NCI-H1105 (cell line): ENCODE results near the gene SLC1A7.

Experiments
- DNase-seq: peaks from one replicate; lab custom pipeline; 2025; lab: John Stamatoyannopoulos, UW

The SLC1A7 gene

DNA sequence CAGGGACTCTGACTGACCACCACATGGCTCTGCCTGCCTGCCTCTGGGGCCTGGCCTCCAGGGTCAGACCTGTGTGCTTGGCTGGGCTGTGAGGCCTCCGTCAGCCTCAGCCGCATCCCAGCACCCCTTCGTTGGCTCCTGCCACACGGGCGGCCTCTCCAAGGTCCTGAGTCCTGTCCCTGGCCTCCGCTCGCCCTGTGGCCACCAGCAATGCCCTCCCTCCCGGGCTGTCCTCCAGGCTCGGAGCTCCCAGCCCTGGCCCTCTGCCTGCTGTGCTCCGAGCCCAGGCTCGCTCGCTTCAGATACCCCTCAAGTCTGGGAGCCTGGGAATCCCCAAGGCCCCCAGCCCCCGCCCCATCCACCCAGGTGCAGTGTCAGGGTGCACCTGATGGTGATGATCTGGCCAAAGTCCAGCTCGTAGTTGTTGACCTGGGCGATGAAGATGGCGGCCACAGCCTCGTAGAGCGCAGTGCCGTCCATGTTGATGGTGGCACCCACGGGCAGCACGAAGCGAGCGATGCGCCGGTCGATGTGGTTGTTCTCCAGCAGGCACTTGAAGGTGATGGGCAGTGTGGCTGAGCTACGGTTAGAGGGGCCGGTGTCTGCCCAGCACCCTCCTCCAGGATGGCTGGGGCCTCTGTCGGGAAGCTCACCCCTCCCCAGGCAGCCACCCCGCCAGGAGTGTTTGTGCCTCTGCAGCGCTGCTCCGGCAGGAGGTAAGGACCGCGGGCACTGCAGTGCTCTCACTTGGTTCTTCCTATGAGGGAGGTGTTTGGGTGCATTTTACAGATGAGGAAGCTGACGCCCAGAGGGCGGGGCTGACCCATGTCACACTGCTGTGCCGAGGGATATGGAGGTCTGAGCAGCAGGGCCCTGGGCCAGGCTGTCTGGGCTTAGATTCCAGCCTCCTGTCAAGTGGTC lies 52.0 kb downstream of the SLC1A7 start:
- DNase-seq, result no peak

DNA sequence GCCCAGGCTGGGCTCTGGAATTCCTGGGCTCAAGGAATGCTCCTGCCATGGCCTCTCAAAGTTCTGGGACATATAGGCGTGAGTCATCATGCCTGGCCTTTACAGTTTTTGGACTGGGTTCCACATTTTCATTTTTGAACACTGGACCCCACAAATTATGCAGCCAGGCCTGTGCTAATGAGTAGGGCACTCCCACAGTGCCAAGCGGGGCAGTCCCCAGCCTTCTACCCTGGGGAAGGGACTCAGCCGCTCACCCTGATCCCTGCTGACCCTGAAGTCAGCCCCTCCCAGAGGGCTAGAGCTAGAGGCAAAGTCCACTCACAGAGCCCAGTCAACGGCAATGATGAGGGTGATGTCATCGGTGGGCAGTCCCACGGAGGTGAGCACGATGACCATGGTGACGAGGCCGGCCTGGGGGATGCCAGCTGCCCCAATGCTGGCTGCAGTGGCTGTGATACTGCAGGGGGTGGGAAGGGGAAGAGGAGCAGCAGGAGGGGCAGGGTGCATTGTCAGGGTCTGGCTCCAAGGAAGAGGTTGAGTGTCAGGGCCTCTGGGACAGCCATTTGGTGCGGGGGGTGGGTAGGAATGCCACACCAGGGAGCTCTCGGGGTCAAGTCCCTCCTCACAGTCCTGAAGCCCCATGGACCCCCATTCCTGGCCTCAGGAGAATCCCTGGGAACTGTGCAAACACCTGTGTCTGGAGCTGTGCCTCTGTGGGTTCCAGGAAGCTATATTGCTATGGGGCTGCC lies 52.8 kb downstream of the SLC1A7 start:
- DNase-seq, result no peak

DNA sequence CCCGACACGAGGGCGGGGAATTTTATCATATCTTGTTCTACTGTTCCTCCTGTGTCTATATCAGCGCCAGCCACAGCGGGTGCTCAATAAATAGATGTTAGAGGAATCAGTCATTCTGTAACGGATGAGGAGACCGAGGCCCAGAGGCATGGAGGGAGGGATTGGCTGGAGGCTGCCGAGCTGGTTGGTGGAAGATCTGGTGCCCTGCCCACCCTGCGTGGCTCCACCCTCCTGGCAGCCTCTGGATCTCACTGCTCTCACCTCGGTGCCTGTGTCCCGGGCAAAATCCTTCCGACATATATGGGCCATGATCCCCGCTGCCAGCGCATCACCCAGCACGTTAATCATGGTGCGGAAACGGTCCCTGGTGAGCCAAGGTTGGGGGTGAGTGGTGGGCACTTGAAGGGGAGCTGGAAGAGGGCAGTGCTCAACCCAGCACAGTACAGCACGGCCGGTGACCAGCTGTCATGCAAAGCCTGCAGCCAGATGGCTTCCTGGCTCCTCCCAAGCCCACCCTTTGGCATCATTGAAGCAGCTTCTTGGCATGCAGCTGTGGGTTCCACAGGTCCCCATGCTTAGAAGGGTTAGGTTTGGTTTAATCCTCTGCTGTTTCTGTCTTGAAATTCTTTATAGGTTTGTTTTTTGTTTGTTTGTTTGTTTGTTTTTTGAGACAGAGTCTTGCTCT lies 53.7 kb downstream of the SLC1A7 start:
- DNase-seq, result no peak

DNA sequence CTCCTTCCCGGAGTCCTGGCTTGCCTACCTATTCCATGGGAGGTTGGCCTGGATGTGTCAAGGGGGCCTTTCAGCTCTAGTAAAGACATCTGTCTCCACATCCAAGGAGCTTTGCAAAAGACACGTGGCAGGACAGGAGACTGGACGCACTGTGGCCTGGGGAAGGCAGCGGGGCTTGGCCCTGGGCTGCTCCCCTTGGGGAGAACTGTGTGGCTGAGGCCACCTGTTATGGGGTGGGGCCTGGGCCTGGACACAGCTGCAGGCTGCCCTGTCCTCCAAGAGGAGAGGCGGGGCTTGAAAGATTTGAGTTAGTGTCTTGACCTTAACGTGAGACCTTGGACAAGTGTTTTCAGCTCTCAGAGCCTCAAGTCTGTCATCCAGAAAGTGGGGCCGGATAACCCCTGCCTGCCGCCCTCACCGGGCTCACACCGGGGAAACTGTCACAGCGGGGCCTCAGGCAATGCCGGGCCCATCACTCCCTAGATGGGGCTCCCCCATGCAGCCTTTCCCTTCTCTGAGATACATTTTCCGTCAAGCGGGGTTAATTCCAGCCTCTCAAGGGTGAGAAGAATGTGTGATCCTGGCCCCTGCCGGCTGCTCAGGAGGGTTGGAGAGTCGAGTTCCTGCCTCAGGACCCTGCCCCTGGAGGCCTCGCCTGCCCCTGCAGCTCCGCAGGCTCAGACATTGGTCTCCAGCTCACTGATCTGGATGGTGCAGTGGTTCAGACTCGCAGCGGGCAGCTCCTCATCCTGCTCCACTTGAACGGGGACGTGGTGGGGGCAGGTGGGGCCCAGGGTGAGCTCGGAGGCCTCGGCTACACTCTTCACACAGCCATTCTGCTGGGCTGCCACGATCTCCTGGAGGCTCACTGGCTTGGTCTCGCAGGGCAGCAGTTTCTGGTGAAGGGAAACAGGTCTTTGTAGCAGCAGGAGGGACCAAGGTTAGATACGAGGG lies 54.8 kb downstream of the SLC1A7 start:
- DNase-seq, result no peak

DNA sequence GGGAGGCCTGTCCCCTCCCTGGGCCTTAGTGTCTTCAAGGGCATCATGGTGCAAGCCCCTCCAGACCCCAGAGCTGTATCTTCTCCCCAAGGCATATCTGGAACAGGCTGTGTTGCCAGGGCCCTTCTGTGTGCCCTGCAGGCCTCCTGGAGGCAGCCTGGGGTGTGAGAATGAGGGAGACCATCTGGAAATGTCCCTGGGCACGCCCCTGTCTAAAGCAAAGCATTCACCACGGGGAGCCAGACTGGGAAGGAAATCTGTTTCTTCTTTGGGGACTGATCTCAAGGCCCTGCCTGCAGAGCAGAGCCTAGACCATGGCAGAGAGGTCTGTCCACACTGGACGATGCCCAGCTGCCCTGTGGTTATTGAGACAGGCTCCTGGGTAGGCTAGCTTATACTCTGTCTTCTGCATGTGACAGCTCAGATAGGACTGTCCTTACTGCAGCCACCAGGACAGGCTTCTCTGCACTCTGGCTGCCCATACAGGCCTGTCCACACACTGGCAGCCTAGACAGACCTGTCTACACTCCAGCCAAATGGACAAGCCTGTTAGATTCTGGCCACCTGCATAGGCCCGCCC lies 55.9 kb downstream of the SLC1A7 start:
- DNase-seq, result no peak

DNA sequence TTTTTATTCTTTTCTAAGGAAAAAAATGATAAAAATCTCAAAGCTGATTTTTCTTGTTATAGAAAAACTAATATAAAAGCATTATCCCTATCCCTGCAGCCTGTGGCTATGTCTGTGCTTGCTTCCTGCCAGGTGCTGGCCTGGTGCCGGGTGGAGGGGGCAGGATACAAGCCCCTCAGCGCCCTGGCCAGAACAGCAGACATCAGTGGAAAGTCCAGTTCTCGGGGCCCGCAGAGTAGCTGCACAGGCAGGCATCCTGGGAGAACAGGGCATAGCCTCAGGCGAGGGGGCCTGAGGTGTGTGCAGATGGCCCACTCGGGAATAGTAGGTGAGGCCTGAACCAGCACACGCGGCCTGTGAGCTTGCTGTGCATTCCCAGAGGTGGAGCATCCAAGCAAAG lies 57.0 kb downstream of the SLC1A7 start:
- no peak for DNase-seq

DNA sequence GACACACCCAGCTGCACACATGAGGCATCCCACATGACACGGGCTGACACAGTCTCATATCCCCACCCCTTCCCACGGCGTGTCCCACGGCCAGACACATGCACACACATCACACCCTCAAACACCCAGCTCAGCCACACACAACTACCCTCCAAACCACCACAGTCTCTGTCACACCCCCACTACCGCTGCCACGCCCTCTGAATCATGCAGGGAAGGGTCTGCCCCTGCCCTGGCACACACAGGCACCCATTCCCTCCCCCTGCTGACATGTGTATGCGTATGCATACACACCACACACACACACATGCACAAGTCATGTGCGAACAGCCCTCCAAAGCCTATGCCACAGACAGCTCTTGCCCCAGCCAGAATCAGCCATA lies 57.9 kb downstream of the SLC1A7 start:
- no peak for DNase-seq

DNA sequence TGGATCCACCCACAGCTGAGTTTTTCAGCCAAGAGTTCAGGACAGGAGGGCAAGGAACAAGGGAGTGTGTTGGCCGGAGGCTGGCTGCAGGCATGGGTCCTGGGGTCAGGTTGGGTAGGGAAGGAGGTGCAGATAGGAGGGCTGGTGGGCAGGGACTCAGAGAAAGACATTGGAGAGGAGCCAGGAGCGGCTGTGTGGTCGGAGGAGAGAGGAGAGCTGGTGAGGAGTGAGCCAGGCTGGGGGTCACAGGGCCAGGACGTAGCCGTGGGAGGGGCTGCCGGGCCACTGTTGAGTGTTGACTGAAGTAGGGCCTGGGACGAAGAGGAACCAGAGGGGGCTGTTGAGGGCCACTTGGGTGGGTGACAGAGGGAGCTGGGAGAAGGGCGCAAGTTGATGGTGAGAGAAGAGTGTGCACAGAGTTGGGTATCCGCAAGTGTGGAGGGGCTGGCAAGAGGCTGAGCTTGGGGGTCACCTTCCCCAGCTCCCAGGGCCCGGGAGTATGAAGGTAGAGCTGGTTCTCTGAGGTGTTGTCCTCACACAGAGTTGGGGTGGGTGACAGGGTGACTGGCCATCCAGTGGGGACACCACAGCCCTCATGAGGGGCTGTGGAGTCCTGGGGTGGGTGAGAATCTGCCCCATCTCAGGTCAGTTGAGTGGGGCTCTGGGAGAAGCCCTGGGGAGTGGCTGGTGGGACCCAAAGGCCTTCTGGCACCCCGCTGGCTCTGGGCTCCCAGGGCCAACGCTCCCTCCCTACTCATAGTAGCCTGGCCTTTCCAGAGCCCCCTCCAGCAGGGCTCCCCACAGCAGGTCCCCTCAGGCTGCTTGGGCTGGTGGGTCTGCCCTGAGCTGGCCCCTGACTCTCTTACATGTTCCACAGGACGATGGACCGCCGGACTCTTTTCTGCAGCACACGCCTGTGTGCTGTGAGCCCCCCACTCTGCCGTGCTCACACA lies 58.5 kb downstream of the SLC1A7 start:
- DNase-seq, result no peak

DNA sequence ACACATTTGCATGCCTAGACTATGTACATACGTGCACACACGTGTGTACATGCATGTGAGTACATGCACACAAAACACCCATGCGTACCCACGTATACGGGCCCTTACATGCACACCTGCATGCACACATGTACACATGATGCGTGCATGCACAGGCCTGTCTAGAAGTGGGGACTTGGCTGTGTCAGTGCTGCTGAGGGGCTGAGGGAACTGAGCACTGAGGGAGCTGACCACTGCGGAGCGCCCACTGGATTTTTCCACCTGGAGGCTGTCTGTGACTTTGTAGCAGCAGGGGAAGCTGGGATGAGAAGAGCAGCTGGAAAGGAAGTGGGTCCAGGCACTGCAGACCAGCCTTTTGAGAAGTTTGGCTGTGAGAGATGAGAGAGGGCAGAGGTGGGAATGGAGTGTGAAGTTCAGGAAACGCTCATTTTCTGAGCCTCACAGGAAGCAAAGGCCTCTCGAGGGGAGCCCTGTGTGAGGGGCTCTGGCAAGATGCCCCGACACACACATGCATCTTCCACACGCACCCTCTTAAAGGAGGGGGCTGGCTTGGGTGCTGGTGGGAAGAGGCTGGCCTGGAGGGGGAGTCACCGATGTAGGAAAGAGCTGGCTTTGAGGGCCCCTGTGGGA lies 59.5 kb downstream of the SLC1A7 start:
- no peak for DNase-seq

DNA sequence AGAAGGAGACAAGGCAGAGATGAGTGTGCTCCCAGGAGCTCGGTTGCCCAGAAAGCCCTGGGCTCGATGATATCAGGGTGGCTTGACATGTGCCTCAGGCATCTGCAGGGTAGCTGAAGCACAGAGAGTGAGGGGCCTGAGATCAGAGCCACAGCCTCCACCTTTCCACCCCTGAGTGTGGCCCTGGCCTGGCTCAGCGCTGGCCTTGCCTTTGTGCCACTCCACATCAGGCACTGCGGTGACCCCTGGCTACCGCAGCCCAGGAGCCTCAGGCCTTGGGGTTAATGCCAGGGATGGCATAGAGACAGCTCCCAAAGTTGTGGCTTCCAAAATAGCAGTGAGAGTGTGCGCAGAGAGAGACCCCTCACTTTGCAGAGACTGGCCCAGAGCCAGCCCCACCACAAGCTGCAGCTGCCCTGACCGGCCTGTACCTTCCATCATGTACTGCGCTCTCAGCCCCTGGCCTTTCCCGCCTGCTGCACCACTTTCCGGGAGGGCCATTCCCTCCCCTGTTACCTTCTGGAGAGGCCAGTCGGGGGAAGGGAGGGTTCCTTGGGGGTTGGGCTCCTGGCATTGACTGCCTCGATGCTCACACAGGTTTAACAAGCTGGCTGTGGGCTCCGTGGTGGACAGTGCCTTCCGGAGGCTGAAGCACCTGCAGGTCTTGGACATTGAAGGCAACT lies 60.9 kb downstream of the SLC1A7 start:
- DNase-seq, result no peak

DNA sequence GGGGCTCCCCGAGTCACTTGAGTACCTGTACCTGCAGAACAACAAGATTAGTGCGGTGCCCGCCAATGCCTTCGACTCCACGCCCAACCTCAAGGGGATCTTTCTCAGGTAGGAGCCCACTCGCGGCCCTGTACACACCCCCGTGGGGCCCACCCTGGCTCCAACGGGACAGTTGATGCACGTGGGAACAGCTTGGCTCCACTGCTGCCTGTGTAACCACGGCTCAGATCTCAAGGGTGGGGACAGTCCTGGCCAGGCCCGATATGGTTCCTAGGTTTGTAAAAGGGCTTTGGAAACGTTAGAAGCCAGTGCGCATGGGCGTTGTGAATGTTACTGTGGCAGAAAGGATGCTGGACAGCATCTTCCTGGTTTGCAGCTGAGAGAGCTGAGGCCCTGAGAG lies 61.7 kb downstream of the SLC1A7 start:
- DNase-seq, result no peak

DNA sequence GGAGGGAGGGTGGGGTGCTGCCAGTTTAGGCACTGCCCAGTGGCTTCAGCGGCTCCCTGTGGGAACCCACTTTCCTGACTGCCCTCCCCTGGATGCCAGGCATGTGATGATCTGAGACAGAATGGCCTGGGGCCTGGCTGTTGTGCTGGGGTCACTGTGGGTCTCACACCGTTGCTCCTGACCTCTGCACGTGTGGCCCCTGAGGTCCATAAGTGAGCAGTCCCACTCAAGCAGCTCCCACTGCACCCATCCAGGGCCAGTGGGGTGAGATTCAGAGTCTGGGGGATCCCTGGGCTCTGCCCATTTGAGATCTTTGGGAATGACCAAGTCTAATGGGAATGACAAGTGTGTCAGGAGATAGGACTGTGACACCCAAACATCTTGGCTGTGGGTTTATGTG lies 62.4 kb downstream of the SLC1A7 start:
- no peak for DNase-seq

DNA sequence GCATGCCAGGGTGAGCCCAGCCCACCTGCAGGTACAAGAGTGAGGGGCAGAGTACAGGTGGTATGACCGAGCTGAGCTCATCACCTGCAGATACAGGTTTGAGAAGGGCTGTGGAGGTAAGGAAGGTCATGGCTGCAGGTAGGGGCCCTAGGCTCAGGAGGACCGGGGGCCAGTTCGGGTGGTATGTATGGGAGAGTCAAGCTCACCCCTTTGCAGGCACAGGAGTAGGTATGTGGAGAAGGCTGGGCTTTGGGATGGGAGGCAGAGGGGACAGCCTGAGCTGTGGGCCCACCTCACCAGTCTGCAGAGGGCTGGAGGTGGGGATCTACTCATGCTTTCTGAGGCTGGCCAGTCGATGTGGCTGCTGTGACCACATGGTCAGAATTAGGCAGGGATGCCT lies 63.2 kb downstream of the SLC1A7 start:
- no peak for DNase-seq

DNA sequence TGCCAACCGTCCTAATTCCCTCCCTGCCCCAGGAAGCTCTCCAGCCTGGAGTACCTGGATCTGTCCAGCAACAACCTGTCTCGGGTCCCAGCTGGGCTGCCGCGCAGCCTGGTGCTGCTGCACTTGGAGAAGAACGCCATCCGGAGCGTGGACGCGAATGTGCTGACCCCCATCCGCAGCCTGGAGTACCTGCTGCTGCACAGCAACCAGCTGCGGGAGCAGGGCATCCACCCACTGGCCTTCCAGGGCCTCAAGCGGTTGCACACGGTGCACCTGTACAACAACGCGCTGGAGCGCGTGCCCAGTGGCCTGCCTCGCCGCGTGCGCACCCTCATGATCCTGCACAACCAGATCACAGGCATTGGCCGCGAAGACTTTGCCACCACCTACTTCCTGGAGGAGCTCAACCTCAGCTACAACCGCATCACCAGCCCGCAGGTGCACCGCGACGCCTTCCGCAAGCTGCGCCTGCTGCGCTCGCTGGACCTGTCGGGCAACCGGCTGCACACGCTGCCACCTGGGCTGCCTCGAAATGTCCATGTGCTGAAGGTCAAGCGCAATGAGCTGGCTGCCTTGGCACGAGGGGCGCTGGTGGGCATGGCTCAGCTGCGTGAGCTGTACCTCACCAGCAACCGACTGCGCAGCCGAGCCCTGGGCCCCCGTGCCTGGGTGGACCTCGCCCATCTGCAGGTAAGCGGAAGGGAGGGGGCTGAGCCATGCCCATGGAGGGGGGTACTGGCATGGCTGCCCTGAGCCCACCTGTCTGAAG lies 63.9 kb downstream of the SLC1A7 start:
- no peak for DNase-seq

DNA sequence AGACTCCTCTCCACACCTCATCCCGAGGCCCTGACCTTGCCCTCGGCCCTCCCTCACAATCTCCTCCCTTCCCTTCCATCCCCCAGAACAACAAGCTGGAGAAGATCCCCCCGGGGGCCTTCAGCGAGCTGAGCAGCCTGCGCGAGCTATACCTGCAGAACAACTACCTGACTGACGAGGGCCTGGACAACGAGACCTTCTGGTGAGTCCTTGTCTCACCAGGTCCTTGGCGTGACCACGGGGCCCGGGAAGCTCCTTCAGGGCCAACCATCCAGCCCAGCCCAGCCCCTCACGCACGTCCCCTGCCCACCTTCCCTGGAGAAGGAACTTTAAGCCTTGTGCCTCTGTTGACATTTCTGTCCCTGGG lies 64.9 kb downstream of the SLC1A7 start:
- DNase-seq, result no peak

DNA sequence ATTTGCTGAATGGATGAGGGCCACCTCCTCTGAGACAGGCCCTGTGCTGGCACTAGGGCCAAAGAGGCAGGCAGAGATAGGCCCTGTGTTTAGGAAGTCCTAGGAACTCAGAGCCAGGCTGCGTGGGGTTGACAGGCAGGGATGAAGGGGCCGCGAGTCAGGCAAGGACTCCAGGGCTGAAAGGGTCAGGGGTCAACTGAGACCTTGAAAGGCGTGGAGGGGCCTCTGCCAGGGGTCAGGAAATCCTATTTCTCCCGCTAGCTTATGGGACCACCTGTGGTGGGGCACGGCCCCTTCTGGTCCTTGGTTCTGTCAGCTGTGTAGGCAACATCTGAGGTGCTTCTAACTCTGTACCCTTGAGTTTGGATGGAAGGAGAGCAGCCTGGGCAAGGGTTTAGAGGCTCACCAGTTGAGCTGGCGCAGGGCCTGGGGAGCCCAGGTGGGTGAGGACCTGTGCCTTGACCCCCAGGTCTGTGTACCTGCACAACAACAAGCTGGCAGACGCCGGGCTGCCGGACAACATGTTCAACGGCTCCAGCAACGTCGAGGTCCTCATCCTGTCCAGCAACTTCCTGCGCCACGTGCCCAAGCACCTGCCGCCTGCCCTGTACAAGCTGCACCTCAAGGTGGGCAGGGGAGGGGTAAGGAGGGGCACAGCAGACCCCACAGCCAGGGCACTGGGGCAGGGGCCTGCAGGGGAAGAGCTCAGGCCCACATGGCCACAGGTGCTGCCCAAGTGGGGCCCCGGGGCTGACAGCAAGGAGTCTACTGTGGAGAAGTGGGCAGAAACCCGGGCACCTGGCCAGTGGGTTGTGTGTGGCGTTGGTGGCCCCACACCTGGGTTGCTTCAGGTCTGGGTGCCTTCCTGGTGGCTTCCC lies 65.5 kb downstream of the SLC1A7 start:
- no peak for DNase-seq

DNA sequence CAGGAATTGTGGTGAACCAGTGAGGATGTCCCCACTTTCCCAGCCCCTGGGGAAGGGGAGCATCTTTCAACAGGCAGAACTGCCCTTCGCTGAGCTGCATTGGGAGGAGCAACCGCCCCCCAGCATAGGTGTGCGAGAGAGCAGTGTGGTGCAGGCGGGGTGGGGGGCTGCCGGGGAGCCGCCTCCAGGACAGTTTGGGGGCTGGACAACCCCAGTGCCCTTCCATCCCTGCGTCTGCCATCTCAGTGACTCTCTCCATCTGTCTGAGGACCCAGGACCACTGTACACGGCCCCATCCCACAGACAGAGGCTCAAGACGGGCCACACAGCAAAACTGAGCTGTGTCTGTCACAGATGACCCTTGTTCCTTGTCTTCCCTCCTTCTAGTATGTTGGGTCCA lies 66.3 kb downstream of the SLC1A7 start:
- DNase-seq, result no peak
